Naive thymus-derived CD8-positive, alpha-beta T cell (primary cell): Measurements from ENCODE around the gene ITPR3. TPM values are rescaled to one million over a fixed set of nuclear protein-coding genes. Genes with fewer than 3 reads are reported as not detected.

Experiments
- ATAC-seq, 2 donors: fragments of 150-1000 bp; cut with Tn5 transposase in 1 of 2; sonication (Bioruptor Pico), chemical (Tn5 transposase) in 1 of 2; 1 replicate in 1 of 2; 2 replicates in 1 of 2; pipeline ENCODE4 v1.10.0; 2021; ENCODE audit warnings: mild to moderate bottlenecking in 2 of 2, moderate library complexity in 2 of 2
- POLR2A ChIA-PET: fragments of 350-600 bp; sonication (Branson Sonifier 250); formaldehyde crosslinking; loops from one replicate; lab custom pipeline; 2021; ENCODE audit warnings: antibody characterized with exemption; lab: Charles Lee
- DNase-seq, 10 donors: peaks; one replicate each; pipeline versions ENCODE4 v3.0.0 to v3.0.0-alpha.2; 2020 to 2022
- H3K27ac Mint-ChIP-seq, 10 donors: one replicate each; pipeline ENCODE4 v1.8.0; 2020 to 2022; ENCODE audit warnings: mild to moderate bottlenecking in 10 of 10, mixed read lengths in 10 of 10, moderate library complexity in 4 of 10, inconsistent platforms in 1 of 10
- H3K27me3 Mint-ChIP-seq, 5 donors: one replicate each; pipeline ENCODE4 v1.8.0; 2021 to 2022; ENCODE audit warnings: mixed read lengths in 5 of 5
- H3K36me3 Mint-ChIP-seq, 3 donors: one replicate each; pipeline ENCODE4 v1.8.0; 2020 to 2022; ENCODE audit warnings: mixed read lengths in 3 of 3, mild to moderate bottlenecking in 2 of 3, inconsistent platforms in 1 of 3
- H3K4me1 Mint-ChIP-seq, 4 donors: one replicate each; pipeline ENCODE4 v1.8.0; 2021 to 2022; ENCODE audit warnings: mixed read lengths in 4 of 4
- H3K4me3 Mint-ChIP-seq, 10 donors: one replicate each; pipeline ENCODE4 v1.8.0; 2020 to 2022; ENCODE audit warnings: mild to moderate bottlenecking in 10 of 10, mixed read lengths in 10 of 10, moderate library complexity in 6 of 10, inconsistent platforms in 1 of 10
- H3K9me3 Mint-ChIP-seq, 9 donors: one replicate each; pipeline ENCODE4 v1.8.0; 2020 to 2022; ENCODE audit warnings: mixed read lengths in 9 of 9, mild to moderate bottlenecking in 3 of 9, inconsistent platforms in 1 of 9, moderate library complexity in 1 of 9
- polyA plus RNA-seq, 3 donors: library from polyadenylated mRNA; unstranded; fragments of 300-500 nt; fragmentation: Illumina TruSeq; gene quantifications; one replicate each; pipeline ENCODE4 v1.2.3, GENCODE V29; 2021
- total RNA-seq, 8 experiments: library from RNA in 2 of 8; stranded (reverse) in 2 of 8; gene quantifications; one replicate each; pipeline ENCODE4 v1.2.3 and lab custom pipeline; 2021 to 2026

The ITPR3 gene
- total and polyA plus RNA-seq, 5 experiments from 2014 or later = 0.98 to 46.2 (median 4.9) TPM

- Mint-ChIP-seq H3K9me3 (no peaks in the 10 kb centered on the region), H3K27ac (peak overlapping the region in 4 of 10 donors; percentile 15 to 79 (median 50)), H3K27me3 (no peaks in the 10 kb centered on the region), H3K4me1 (peaks cover 15 to 51% (median 43%) of the 10 kb centered on the region in 4 donors), H3K36me3 (peaks cover 0 to 13% (median 0%) of the 10 kb centered on the region in 3 donors), H3K4me3 (no peak overlapping the region)
- POLR2A ChIA-PET = interaction anchor here (1.7 kb wide), 1 partner anchor 129 kb away, joined by 4 read pairs; no protein-coding TSS in a partner anchor
- DNase-seq (peak in 1 of 10 donors; percentile 11), ATAC-seq (no peak)
Measured at GRCh38 chr6:33699739-33700138, 78.6 kb downstream of the ITPR3 start.

GRCh38 chr6:33700391-33701050 is 79.4 kb downstream of the ITPR3 start:
- no peaks in the 10 kb centered on the region for H3K27me3 Mint-ChIP-seq
- DNase-seq (peak; percentile 53 to 86 (median 66)), ATAC-seq (peak; percentile 62 to 75)
- H3K4me3 Mint-ChIP-seq = no peak overlapping the region
- peak overlapping the region in 8 of 10 donors; percentile 15 to 94 (median 66) for H3K27ac Mint-ChIP-seq
- H3K4me1 Mint-ChIP-seq = peaks cover 14 to 43% (median 35%) of the 10 kb centered on the region in 4 donors
- H3K9me3 Mint-ChIP-seq = no peaks in the 10 kb centered on the region
- peaks cover 0 to 13% (median 0%) of the 10 kb centered on the region in 3 donors for H3K36me3 Mint-ChIP-seq
- POLR2A ChIA-PET = interaction anchor here (0.5 to 2.6 kb wide), 7 partner anchors 11 to 129 kb away, joined by 3 to 8 read pairs (median 3); partner anchors contain the start of gene UQCC2

GRCh38 chr6:33702345-33702977 is 81.3 kb downstream of the ITPR3 start:
- Mint-ChIP-seq H3K4me1 (peaks cover 11 to 28% (median 21%) of the 10 kb centered on the region in 4 donors), H3K9me3 (no peaks in the 10 kb centered on the region), H3K36me3 (peaks cover 0 to 25% (median 0%) of the 10 kb centered on the region in 3 donors), H3K4me3 (no peak overlapping the region), H3K27ac (peak overlapping the region in 3 of 10 donors; percentile 17 to 85 (median 52)), H3K27me3 (no peaks in the 10 kb centered on the region)
- DNase-seq = peak in 1 of 10 donors; percentile 19
- peak in 1 of 2 donors; percentile 63 for ATAC-seq
- POLR2A ChIA-PET = interaction anchor here (0.7 to 2.6 kb wide), 3 partner anchors 9 to 1933 kb away, joined by 3 to 7 read pairs (median 4); partner anchors contain the start of gene UQCC2

GRCh38 chr6:33704215-33705066 is 83.3 kb downstream of the ITPR3 start:
- Mint-ChIP-seq H3K27ac (peak overlapping the region in 4 of 10 donors; percentile 27 to 49 (median 44)), H3K9me3 (no peaks in the 10 kb centered on the region)
- POLR2A ChIA-PET = no interaction called here

GRCh38 chr6:33705268-33705885 is 84.3 kb downstream of the ITPR3 start:
- Mint-ChIP-seq H3K9me3 (no peaks in the 10 kb centered on the region), H3K4me3 (no peak overlapping the region), H3K4me1 (peaks cover 17 to 38% (median 36%) of the 10 kb centered on the region in 4 donors), H3K36me3 (peaks cover 0 to 43% (median 0%) of the 10 kb centered on the region in 3 donors), H3K27ac (peak overlapping the region in 1 of 10 donors; percentile 43), H3K27me3 (no peaks in the 10 kb centered on the region)
- POLR2A ChIA-PET = interaction anchor here (1.0 kb wide), 1 partner anchor 113 kb away, joined by 3 read pairs; no protein-coding TSS in a partner anchor
- DNase-seq (no peak), ATAC-seq (no peak)

More at GRCh38 chr6:33704215-33705066, 83.3 kb downstream of the ITPR3 start:
- Mint-ChIP-seq H3K4me1 (peaks cover 13 to 34% (median 31%) of the 10 kb centered on the region in 4 donors), H3K4me3 (no peak overlapping the region), H3K36me3 (peaks cover 0 to 40% (median 0%) of the 10 kb centered on the region in 3 donors), H3K27me3 (no peaks in the 10 kb centered on the region)
- no peak for ATAC-seq
- no peak for DNase-seq

GRCh38 chr6:33705955-33706725 is 85.0 kb downstream of the ITPR3 start:
- Mint-ChIP-seq H3K27ac (peak overlapping the region in 6 of 10 donors; percentile 25 to 80 (median 41)), H3K36me3 (peaks cover 0 to 44% (median 0%) of the 10 kb centered on the region in 3 donors), H3K4me3 (no peak overlapping the region), H3K9me3 (no peaks in the 10 kb centered on the region), H3K27me3 (no peaks in the 10 kb centered on the region), H3K4me1 (peaks cover 21 to 41% (median 40%) of the 10 kb centered on the region in 4 donors)
- POLR2A ChIA-PET = interaction anchor here (1.0 kb wide), 1 partner anchor 114 kb away, joined by 3 read pairs; no protein-coding TSS in a partner anchor
- DNase-seq (no peak), ATAC-seq (no peak)

- DNase-seq = no peak
- POLR2A ChIA-PET = interaction anchor here (0.6 to 1.1 kb wide), 2 partner anchors 11 to 1817 kb away, joined by 4 to 5 read pairs; no protein-coding TSS in a partner anchor
- no peak for ATAC-seq
- Mint-ChIP-seq H3K36me3 (peaks cover 0 to 42% (median 0%) of the 10 kb centered on the region in 3 donors), H3K27ac (peak overlapping the region in 2 of 10 donors; percentile 12 to 21), H3K27me3 (no peaks in the 10 kb centered on the region), H3K9me3 (no peaks in the 10 kb centered on the region), H3K4me1 (peaks cover 23 to 50% (median 45%) of the 10 kb centered on the region in 4 donors), H3K4me3 (no peak overlapping the region)
Measured at GRCh38 chr6:33707771-33708170, 86.6 kb downstream of the ITPR3 start.

GRCh38 chr6:33708516-33709204 is 87.5 kb downstream of the ITPR3 start:
- Mint-ChIP-seq H3K27me3 (no peaks in the 10 kb centered on the region), H3K4me1 (peaks cover 23 to 50% (median 45%) of the 10 kb centered on the region in 4 donors), H3K27ac (peak overlapping the region in 1 of 10 donors; percentile 14), H3K36me3 (peaks cover 0 to 41% (median 0%) of the 10 kb centered on the region in 3 donors), H3K4me3 (no peak overlapping the region), H3K9me3 (no peaks in the 10 kb centered on the region)
- DNase-seq (no peak), ATAC-seq (no peak)
- POLR2A ChIA-PET = interaction anchor here (1.1 to 1.2 kb wide), 2 partner anchors 12 kb away, joined by 4 read pairs; no protein-coding TSS in a partner anchor

- DNase-seq (no peak), ATAC-seq (no peak)
- peaks cover 23 to 50% (median 42%) of the 10 kb centered on the region in 4 donors for H3K4me1 Mint-ChIP-seq
- H3K4me3 Mint-ChIP-seq = peak overlapping the region in 9 of 10 donors; percentile 37 to 99 (median 98)
- no peaks in the 10 kb centered on the region for H3K27me3 Mint-ChIP-seq
- H3K9me3 Mint-ChIP-seq = no peaks in the 10 kb centered on the region
- peaks cover 0 to 35% (median 0%) of the 10 kb centered on the region in 3 donors for H3K36me3 Mint-ChIP-seq
- peak overlapping the region in 7 of 10 donors; percentile 1 to 77 (median 37) for H3K27ac Mint-ChIP-seq
- POLR2A ChIA-PET = interaction anchor here (1.2 kb wide), 2 partner anchors 12 to 13 kb away, joined by 4 to 6 read pairs; no protein-coding TSS in a partner anchor
Measured at GRCh38 chr6:33709605-33710295, 88.6 kb downstream of the ITPR3 start.
